RWPE1 (cell line): ENCODE measurements around the gene PTN.
"Not testable (repeated sequence)": the region's sequence is repeated elsewhere in the genome, so short reads cannot be mapped to it uniquely, and the experiment has no call there.

Source experiments
- CTCF ChIA-PET: fragments of 350-600 bp; sonication (Branson Sonifier 250); formaldehyde crosslinking; extraction: SDS; loops from one replicate; lab custom pipeline; 2021; lab: Yijun Ruan, JAX
- POLR2A ChIA-PET: fragments of 400-600 bp; formaldehyde crosslinking; extraction: SDS; loops from one replicate; lab custom pipeline; 2020; ENCODE audit warnings: antibody characterized with exemption; ENCODE audit not compliant: low non-redundant PET; lab: Yijun Ruan, JAX
- DNase-seq: peaks from one replicate; pipeline ENCODE4 v3.0.0; 2012; ENCODE audit warnings: low spot score
- H3K27ac ChIP-seq: fragments of 450-650 bp; 2 replicates; pipeline ENCODE4 v1.5.1; 2017
- TF ChIP-seq, protein P1 (sequence below): fragments of 450-650 bp; conservative IDR thresholded peaks from 2 replicates; pipeline ENCODE4 v1.5.1; 2017; ENCODE audit warnings: low read depth, mild to moderate bottlenecking

PTN gene

DNA sequence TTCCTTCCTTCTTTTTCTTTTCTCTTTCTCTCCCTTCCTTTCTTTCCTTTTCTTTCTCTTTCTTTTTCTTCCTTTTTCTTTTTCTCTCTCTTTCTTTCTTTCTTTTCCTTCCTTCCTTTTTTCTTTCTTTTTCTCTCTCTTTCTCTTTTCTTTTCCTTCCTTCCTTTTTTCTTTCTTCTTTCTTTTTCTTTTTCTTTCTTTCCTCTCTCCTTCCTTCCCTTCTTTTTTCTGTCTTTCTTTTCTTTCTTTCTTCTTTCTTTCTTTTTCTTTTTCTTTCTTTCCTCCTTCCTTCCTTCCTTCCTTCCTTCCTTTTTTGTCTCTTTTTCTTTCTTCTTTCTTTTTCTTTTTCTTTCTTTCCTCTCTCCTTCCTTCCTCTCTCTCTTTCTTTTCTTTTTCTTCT is 136.8 kb downstream of the PTN start:
- CTCF ChIA-PET: no interaction called here
- DNase-seq: no peak
- POLR2A ChIA-PET: no interaction called here
- no peak overlapping the region for H3K27ac ChIP-seq
- TF ChIP-seq, protein P1, sequence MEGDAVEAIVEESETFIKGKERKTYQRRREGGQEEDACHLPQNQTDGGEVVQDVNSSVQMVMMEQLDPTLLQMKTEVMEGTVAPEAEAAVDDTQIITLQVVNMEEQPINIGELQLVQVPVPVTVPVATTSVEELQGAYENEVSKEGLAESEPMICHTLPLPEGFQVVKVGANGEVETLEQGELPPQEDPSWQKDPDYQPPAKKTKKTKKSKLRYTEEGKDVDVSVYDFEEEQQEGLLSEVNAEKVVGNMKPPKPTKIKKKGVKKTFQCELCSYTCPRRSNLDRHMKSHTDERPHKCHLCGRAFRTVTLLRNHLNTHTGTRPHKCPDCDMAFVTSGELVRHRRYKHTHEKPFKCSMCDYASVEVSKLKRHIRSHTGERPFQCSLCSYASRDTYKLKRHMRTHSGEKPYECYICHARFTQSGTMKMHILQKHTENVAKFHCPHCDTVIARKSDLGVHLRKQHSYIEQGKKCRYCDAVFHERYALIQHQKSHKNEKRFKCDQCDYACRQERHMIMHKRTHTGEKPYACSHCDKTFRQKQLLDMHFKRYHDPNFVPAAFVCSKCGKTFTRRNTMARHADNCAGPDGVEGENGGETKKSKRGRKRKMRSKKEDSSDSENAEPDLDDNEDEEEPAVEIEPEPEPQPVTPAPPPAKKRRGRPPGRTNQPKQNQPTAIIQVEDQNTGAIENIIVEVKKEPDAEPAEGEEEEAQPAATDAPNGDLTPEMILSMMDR: no peak

DNA sequence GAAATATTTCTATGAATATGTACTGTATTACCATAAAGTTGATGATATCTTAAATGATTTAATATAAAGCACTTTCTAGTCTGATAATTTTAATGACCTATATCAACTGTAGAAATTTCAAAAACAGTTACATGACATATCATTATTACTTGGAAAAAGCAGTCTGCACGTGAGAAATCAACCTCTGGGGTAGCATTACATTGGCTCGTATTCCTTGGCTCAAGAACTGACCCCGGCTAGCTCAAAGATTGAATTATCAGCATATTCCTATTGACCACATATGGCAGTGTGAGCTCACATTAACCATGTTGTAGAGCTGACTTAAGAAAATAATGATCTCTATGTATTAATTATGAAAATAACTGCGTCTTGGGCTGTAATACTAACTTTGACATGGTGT is 139.3 kb downstream of the PTN start:
- POLR2A ChIA-PET: no interaction called here
- no peak overlapping the region for H3K27ac ChIP-seq
- CTCF ChIA-PET: no interaction called here
- no peak for DNase-seq
- TF ChIP-seq, protein P1: no peak

DNA sequence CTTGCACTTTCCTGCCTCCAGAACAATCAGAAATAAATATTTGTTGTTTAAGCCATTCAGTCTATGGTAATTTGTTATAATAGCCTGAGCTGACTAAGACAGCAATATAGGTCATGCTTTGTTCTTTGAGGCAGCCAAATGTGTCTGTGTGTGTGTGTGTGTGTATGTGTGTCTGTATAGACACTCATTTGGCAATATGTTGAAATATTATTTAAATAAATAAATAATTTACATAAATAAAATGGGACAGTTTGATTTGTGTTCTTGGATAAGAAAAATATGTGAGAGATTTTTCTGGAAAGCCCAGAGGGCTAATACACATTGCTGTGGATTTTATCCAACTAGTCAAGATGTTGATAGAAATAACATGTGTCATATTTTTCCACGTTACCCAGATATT is 140.2 kb downstream of the PTN start:
- TF ChIP-seq, protein P1: no peak
- DNase-seq: no peak
- H3K27ac ChIP-seq: no peak overlapping the region
- ChIA-PET POLR2A (no interaction called here), CTCF (no interaction called here)

DNA sequence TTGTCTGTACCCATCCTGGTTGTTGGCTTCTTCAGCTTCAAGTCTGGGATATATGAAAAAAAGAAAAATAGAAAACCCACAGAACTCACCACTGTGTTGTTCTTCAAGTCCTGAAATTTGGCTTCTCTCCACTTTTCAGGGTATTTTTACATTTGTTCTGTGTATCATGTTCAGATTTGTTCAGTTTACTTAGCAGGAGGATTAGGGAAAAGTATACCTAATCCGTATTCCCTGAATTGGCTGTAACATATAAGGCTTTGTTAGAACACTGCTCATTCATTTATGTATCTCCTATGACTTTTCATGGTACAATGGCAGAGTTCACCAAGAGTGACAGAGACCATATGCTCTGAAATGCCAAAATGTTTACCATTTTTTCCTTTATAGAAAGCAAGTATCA is 146.9 kb downstream of the PTN start:
- CTCF ChIA-PET: no interaction called here
- no peak for DNase-seq
- no peak overlapping the region for H3K27ac ChIP-seq
- TF ChIP-seq, protein P1: no peak
- POLR2A ChIA-PET: no interaction called here

DNA sequence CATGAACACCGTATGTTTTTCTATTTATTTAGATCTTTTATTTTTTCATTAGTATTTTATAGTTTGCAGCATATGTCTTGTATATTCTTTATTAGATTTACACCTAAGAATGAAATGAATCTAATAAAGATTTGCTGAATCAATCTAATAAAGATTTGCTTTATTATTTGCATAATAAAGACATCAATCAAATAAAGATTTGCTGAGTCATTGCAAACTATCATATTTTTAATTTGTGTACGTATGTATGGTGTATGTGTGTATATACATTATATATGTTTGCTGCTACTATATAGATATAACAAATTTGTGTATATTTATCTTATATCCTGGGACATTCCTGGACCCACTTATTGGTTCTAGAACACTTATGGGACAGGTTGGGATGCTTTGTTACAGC is 147.5 kb downstream of the PTN start:
- POLR2A ChIA-PET: no interaction called here

DNA sequence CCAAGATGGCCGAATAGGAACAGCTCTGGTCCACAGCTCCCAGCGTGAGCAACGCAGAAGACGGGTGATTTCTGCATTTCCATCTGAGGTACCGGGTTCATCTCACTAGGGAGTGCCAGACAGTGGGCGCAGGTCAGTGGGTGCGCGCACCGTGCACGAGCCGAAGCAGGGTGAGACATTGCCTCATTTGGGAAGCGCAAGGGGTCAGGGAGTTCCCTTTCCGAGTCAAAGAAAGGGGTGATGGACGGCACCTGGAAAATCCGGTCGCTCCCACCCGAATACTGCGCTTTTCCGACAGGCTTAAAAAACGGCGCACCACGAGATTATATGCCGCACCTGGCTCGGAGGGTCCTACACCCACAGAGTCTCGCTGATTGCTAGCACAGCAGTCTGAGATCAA is 161.9 kb downstream of the PTN start:
- CTCF ChIA-PET, POLR2A ChIA-PET, DNase-seq, H3K27ac ChIP-seq: not testable (repeated sequence)

More for the DNA sequence above, 147.5 kb downstream of the PTN start:
- TF ChIP-seq, protein P1: no peak
- no peak for DNase-seq
- CTCF ChIA-PET: no interaction called here
- H3K27ac ChIP-seq: no peak overlapping the region
